HL-60 (cell line): ENCODE measurements around the gene DPM1.

Experiments used
- DNase-seq, 2 experiments: peaks; one replicate each; pipeline ENCODE4 v3.0.0-alpha.2; 2010 to 2020; ENCODE audit warnings: low read depth in 1 of 2, low spot score in 1 of 2
- H3K27ac ChIP-seq: fragments of 250-450 bp; sonication (Bioruptor Pico); replicated peaks from 2 replicates; pipeline ENCODE4 v1.5.1; 2020; ENCODE audit warnings: mild to moderate bottlenecking, moderate library complexity
- H3K27me3 ChIP-seq: fragments of 250-450 bp; sonication (Bioruptor Pico); 2 replicates; pipeline ENCODE4 v1.5.1; 2021; ENCODE audit warnings: mild to moderate bottlenecking, moderate library complexity; ENCODE audit not compliant: insufficient read depth, poor library complexity, severe bottlenecking
- H3K4me3 ChIP-seq: replicated peaks from 2 replicates; pipeline ENCODE4 v1.5.1; 2011; ENCODE audit warnings: mild to moderate bottlenecking, control low read depth, low read length; ENCODE audit not compliant: insufficient read depth
- GABPA ChIP-seq: IDR thresholded peaks from 2 replicates; pipeline ENCODE4 v1.6.1; 2012; ENCODE audit warnings: low read depth
- POLR2AphosphoS5 ChIP-seq: IDR thresholded peaks from 2 replicates; pipeline ENCODE4 v1.6.1; 2012; ENCODE audit warnings: low read depth
- SPI1 ChIP-seq: IDR thresholded peaks from 2 replicates; pipeline ENCODE4 v1.6.1; 2012; ENCODE audit warnings: low read depth, mild to moderate bottlenecking, borderline replicate concordance
- TF ChIP-seq, protein P1 (sequence below): IDR thresholded peaks from one replicate; pipeline ENCODE4 v1.5.1; 2011; ENCODE audit warnings: low read length, control low read depth, inconsistent platforms; ENCODE audit not compliant: insufficient read depth
- TF ChIP-seq, protein P2 (sequence below): IDR thresholded peaks from 2 replicates; pipeline ENCODE4 v1.6.1; 2012; ENCODE audit warnings: low read depth; ENCODE audit not compliant: insufficient replicate concordance

DPM1 gene

DNA sequence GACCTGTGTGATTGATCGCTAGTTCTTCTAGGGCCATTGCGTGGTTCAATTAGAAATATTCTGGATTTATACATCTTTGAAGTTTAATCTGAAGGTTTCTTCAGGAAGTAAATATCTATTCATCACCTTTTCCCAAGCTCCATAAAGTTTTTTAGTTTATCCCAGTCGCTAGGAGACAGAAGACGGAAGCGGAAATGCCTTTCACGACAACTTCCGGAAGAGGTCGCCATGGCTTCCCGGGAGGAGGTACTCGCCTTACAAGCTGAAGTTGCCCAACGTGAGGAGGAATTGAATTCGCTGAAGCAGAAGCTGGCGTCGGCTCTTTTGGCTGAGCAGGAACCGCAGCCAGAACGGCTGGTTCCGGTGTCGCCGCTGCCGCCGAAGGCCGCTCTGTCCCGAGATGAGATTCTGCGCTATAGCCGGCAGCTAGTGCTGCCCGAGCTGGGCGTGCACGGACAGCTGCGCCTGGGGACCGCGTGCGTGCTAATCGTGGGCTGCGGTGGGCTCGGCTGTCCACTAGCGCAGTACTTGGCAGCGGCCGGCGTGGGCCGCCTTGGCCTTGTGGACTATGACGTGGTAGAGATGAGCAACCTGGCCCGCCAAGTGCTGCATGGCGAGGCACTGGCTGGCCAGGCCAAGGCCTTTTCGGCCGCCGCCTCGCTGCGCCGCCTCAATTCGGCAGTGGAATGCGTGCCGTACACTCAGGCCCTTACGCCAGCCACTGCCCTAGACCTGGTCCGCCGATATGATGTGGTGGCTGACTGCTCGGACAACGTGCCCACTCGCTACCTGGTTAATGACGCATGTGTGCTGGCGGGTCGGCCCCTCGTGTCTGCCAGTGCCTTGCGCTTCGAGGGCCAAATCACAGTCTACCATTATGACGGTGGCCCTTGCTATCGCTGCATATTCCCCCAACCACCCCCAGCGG is 547 bp upstream of the DPM1 start, which contains the start of gene MOCS3:
MOCS3 (plus strand) TSS at position 204 of the 928 bp plus-strand sequence; CDS start at position 229, 25 bp downstream.
- H3K4me3 ChIP-seq: peak within 1 kb of the TSS; percentile 98
- TF ChIP-seq SPI1 (peak; percentile 41), GABPA (peak; percentile 92)
- TF ChIP-seq, protein P1, sequence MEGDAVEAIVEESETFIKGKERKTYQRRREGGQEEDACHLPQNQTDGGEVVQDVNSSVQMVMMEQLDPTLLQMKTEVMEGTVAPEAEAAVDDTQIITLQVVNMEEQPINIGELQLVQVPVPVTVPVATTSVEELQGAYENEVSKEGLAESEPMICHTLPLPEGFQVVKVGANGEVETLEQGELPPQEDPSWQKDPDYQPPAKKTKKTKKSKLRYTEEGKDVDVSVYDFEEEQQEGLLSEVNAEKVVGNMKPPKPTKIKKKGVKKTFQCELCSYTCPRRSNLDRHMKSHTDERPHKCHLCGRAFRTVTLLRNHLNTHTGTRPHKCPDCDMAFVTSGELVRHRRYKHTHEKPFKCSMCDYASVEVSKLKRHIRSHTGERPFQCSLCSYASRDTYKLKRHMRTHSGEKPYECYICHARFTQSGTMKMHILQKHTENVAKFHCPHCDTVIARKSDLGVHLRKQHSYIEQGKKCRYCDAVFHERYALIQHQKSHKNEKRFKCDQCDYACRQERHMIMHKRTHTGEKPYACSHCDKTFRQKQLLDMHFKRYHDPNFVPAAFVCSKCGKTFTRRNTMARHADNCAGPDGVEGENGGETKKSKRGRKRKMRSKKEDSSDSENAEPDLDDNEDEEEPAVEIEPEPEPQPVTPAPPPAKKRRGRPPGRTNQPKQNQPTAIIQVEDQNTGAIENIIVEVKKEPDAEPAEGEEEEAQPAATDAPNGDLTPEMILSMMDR: no peak
- TF ChIP-seq, protein P2, sequence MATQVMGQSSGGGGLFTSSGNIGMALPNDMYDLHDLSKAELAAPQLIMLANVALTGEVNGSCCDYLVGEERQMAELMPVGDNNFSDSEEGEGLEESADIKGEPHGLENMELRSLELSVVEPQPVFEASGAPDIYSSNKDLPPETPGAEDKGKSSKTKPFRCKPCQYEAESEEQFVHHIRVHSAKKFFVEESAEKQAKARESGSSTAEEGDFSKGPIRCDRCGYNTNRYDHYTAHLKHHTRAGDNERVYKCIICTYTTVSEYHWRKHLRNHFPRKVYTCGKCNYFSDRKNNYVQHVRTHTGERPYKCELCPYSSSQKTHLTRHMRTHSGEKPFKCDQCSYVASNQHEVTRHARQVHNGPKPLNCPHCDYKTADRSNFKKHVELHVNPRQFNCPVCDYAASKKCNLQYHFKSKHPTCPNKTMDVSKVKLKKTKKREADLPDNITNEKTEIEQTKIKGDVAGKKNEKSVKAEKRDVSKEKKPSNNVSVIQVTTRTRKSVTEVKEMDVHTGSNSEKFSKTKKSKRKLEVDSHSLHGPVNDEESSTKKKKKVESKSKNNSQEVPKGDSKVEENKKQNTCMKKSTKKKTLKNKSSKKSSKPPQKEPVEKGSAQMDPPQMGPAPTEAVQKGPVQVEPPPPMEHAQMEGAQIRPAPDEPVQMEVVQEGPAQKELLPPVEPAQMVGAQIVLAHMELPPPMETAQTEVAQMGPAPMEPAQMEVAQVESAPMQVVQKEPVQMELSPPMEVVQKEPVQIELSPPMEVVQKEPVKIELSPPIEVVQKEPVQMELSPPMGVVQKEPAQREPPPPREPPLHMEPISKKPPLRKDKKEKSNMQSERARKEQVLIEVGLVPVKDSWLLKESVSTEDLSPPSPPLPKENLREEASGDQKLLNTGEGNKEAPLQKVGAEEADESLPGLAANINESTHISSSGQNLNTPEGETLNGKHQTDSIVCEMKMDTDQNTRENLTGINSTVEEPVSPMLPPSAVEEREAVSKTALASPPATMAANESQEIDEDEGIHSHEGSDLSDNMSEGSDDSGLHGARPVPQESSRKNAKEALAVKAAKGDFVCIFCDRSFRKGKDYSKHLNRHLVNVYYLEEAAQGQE: no peak
- DNase-seq: peak; percentile 92 to 99
- no peaks in the 10 kb centered on the region for H3K27me3 ChIP-seq
- peak within 1 kb of the TSS; percentile 98 for H3K27ac ChIP-seq

DNA sequence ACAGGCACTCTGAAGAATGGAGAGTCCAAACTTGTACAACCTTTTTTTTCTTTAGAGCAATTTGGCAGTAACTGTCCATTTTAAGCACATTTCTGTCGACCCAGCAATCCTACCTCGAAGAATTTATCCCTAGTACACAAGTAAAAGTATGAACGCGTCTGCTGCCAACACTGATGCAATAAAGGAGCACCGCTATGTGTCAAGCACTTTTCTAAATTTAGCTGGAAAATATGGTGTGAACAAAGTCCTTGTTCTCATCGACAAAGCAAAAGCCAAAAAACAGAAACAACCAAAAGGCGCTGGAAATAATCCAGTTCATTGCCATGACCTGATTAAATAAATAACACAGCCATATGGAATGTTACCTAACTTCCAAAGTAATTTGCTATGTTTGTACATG is 1.1 kb downstream of the DPM1 start:
- Histone ChIP-seq H3K27ac (peak overlapping the region; percentile 98), H3K4me3 (peak overlapping the region; percentile 98), H3K27me3 (no peaks in the 10 kb centered on the region)
- no peak for TF ChIP-seq SPI1
- TF ChIP-seq, protein P2: no peak
- no peak for TF ChIP-seq POLR2AphosphoS5
- no peak for TF ChIP-seq GABPA
- TF ChIP-seq, protein P1: no peak
- peak in 1 of 2 experiments; percentile 54 for DNase-seq

DNA sequence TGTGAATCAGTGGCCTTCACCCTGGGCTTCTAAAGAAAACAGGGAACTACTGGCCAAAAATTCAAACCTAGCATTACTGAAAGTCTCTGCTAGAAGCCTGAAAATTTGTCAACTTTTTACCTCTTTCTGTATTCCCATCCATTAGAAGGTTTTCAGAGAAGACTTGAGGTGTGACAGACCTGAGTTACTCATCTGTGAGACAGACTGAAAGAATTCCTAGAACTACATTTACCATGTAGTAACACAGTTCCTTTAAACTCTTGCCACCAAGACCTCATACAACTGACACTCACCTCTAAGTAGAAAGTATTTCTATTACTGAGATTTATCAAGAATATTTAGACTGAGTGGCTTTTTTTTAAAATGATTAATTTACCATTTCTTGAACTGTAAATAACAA is 4.5 kb downstream of the DPM1 start:
- H3K4me3 ChIP-seq: no peak overlapping the region
- DNase-seq: no peak
- no peaks in the 10 kb centered on the region for H3K27me3 ChIP-seq
- TF ChIP-seq GABPA: no peak
- TF ChIP-seq, protein P1: no peak
- TF ChIP-seq SPI1: no peak
- TF ChIP-seq, protein P2: no peak
- TF ChIP-seq POLR2AphosphoS5: no peak
- H3K27ac ChIP-seq: no peak overlapping the region
